Nephron progenitor cell (in vitro differentiated cells): ENCODE measurements around the gene UAP1L1.
"Not testable (repeated sequence)": the region's sequence is repeated elsewhere in the genome, so short reads cannot be mapped to it uniquely, and the experiment has no call there.

Experiments used
- DNase-seq: peaks from one replicate; pipeline ENCODE4 v3.0.0; 2021
- H3K27ac Mint-ChIP-seq: 2 replicates; pipeline ENCODE4 v1.8.0; 2021; ENCODE audit warnings: mild to moderate bottlenecking, moderate library complexity, mixed read lengths
- H3K27me3 Mint-ChIP-seq: 2 replicates; pipeline ENCODE4 v1.8.0; 2021; ENCODE audit warnings: mild to moderate bottlenecking, low read depth, mixed read lengths; ENCODE audit not compliant: poor library complexity
- H3K36me3 Mint-ChIP-seq: 2 replicates; pipeline ENCODE4 v1.8.0; 2021; ENCODE audit warnings: low read depth, mixed read lengths
- H3K4me1 Mint-ChIP-seq: 2 replicates; pipeline ENCODE4 v1.8.0; 2021; ENCODE audit warnings: mixed read lengths
- H3K4me3 Mint-ChIP-seq: 2 replicates; pipeline ENCODE4 v1.8.0; 2021; ENCODE audit warnings: mild to moderate bottlenecking, moderate library complexity, mixed read lengths
- H3K9me3 Mint-ChIP-seq: 2 replicates; pipeline ENCODE4 v1.8.0; 2021; ENCODE audit warnings: mild to moderate bottlenecking, moderate library complexity, mixed read lengths
- TF ChIP-seq, protein P1 (sequence below): fragments of 200-600 bp; sonication (generic); IDR thresholded peaks from 2 replicates; pipeline ENCODE4 v1.5.0; 2021; ENCODE audit warnings: antibody characterized with exemption

The UAP1L1 gene

DNA sequence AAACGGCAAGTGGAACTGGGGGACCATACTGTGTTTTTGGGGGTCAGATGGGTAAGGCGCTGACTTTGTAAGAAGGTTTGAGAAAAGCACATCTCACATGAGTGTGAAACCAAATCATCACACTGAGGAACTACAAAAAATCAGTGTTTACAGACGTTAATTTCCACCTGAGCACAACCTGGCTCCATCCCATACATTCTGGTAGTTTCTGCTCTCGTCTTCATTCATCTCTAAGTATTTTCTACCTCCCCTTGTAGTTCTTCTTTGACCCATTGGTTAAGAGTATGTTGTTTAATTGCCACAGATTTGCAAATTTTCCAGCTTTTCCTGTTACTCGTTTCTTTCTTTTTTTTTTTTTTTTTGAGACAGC lies 46.1 kb downstream of the UAP1L1 start:
- TF ChIP-seq, protein P1, sequence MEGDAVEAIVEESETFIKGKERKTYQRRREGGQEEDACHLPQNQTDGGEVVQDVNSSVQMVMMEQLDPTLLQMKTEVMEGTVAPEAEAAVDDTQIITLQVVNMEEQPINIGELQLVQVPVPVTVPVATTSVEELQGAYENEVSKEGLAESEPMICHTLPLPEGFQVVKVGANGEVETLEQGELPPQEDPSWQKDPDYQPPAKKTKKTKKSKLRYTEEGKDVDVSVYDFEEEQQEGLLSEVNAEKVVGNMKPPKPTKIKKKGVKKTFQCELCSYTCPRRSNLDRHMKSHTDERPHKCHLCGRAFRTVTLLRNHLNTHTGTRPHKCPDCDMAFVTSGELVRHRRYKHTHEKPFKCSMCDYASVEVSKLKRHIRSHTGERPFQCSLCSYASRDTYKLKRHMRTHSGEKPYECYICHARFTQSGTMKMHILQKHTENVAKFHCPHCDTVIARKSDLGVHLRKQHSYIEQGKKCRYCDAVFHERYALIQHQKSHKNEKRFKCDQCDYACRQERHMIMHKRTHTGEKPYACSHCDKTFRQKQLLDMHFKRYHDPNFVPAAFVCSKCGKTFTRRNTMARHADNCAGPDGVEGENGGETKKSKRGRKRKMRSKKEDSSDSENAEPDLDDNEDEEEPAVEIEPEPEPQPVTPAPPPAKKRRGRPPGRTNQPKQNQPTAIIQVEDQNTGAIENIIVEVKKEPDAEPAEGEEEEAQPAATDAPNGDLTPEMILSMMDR = no peak
- Mint-ChIP-seq H3K4me3 (no peak overlapping the region), H3K27me3 (peaks cover 5% of the 10 kb centered on the region), H3K9me3 (no peaks in the 10 kb centered on the region), H3K4me1 (peaks cover 26% of the 10 kb centered on the region), H3K27ac (no peak overlapping the region), H3K36me3 (no peaks in the 10 kb centered on the region)
- no peak for DNase-seq

DNA sequence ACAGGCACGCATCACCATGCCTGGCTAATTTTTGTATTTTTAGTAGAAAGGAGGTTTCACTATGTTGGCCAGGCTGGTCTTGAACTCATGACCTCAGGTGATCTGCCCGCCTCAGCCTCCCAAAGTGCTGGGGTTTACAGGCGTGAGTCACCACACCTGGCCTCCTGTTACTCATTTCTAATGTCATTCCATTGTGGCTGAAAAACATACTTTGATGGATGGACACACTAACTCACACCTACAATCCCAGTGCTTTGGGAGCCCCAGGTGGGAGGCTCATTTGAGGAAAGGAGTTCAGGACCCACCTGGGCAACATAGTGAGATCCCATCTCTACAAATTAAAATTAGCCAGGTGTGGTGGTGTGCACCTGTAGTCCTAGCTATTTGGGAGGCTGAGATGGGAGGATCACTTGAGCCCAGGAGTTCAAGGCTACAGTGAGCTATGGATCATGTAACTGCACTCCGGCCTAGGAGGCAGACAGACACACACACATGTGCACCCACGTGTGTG lies 46.7 kb downstream of the UAP1L1 start:
- H3K27ac Mint-ChIP-seq, H3K27me3 Mint-ChIP-seq, DNase-seq, H3K36me3 Mint-ChIP-seq, H3K4me3 Mint-ChIP-seq, H3K9me3 Mint-ChIP-seq: not testable (repeated sequence)
- peaks cover 31% of the 10 kb centered on the region for H3K4me1 Mint-ChIP-seq

DNA sequence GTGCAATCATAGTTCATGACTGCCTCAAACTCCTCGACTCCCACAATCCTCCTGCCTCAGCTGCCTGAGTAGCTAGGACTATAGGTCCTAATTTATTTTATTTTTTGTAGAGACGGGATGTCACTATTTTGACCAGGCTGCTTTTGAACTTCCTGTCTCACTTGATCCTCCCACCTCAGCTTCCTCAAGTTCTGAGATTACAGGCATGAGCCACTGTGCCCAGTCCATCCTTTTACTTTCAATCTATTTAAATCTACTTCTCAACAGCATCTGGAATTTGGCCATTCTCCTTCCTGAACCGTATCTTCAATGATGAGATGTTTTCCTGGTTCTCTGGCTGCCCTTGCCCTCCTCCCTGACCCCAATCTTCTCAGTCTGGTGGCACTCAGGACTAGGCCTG lies 49.5 kb downstream of the UAP1L1 start:
- H3K9me3 Mint-ChIP-seq = peaks cover 3% of the 10 kb centered on the region
- peak overlapping the region; percentile 60 for H3K27ac Mint-ChIP-seq
- DNase-seq = no peak
- H3K4me3 Mint-ChIP-seq = no peak overlapping the region
- TF ChIP-seq, protein P1 = no peak
- H3K4me1 Mint-ChIP-seq = peaks cover 30% of the 10 kb centered on the region
- H3K27me3 Mint-ChIP-seq = peaks cover 19% of the 10 kb centered on the region
- no peaks in the 10 kb centered on the region for H3K36me3 Mint-ChIP-seq

DNA sequence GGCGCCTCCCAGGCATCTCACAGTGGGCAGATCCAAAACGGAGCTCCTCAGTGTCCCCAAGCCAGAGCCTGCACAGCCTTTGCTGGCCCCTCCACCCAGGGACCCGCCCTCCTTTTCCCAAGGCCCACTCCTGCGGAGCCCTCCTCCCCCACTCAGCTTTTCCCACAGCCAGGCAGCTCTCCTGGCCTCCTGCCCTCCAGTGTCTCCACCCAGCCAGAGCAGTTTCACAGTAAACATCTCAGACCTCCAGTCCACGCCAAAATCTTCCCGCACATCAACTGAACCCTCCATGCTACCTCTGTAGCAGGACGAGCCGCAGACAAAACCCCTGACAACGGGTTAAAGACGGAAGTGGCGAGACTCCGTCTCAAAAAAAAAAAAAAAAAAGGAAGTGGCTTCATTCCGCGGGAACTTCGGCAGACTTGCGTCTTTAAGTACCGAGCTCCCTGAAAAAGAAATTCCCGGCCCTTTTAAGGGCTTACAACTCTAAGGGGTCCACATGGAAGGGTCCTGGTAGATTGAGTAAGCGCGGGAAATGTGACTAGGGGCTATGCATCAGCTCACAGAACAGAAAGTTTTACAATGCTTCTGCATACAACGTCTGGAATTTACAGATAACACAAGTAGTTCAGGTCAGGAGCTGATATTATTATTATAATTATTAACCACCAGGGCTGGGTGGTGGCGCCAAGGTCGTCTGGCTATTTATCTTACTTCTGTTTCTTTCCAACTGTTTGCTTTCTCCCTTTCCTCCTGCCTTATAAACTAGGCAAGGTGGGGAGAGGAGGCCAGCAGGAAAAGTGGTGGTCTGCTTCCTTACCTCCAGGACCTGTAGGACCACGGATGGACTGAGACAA lies 50.2 kb downstream of the UAP1L1 start:
- H3K9me3 Mint-ChIP-seq = peaks cover 3% of the 10 kb centered on the region
- H3K4me1 Mint-ChIP-seq = peaks cover 24% of the 10 kb centered on the region
- H3K27ac Mint-ChIP-seq = peak overlapping the region; percentile 60
- H3K4me3 Mint-ChIP-seq = peak overlapping the region; percentile 89
- TF ChIP-seq, protein P1 = no peak
- H3K36me3 Mint-ChIP-seq = no peaks in the 10 kb centered on the region
- H3K27me3 Mint-ChIP-seq = peaks cover 26% of the 10 kb centered on the region
- DNase-seq = no peak

DNA sequence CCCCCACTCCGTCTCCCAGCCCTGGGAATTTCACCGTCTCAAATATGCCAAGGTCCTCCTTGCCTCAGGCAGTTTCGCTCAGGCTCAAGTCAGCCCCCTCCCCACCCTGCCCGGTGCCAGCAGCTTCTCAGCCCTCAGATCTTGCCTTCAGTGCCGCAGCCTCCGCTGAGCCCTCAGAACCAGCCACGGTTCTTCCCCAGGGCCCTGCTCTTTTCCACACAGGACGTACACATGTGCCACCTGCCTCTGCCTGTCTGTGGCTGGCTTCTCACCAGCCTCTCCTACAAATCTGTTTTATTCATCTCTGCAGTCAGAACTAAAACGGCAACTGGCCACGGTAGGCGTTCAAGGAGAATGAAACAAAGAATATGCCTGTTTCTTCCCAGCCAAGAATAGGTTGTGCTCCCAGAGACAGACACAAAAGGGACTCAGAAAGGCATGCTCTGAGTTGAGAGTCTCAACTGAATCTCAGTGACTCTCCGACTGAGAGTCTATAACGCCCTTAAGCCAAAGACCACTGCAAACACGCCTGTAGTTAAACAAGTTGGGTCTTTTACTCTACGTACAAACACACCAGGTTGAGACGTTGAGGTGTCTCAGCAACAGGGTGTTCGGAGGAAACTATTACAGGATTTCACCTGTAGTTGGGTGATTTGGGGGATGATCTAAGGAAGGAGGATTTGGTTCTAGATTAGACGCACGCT lies 51.0 kb downstream of the UAP1L1 start:
- Mint-ChIP-seq H3K4me1 (peaks cover 24% of the 10 kb centered on the region), H3K9me3 (peaks cover 7% of the 10 kb centered on the region), H3K36me3 (no peaks in the 10 kb centered on the region), H3K27ac (no peak overlapping the region), H3K27me3 (peaks cover 34% of the 10 kb centered on the region), H3K4me3 (peak overlapping the region; percentile 89)
- no peak for DNase-seq
- TF ChIP-seq, protein P1 = no peak

DNA sequence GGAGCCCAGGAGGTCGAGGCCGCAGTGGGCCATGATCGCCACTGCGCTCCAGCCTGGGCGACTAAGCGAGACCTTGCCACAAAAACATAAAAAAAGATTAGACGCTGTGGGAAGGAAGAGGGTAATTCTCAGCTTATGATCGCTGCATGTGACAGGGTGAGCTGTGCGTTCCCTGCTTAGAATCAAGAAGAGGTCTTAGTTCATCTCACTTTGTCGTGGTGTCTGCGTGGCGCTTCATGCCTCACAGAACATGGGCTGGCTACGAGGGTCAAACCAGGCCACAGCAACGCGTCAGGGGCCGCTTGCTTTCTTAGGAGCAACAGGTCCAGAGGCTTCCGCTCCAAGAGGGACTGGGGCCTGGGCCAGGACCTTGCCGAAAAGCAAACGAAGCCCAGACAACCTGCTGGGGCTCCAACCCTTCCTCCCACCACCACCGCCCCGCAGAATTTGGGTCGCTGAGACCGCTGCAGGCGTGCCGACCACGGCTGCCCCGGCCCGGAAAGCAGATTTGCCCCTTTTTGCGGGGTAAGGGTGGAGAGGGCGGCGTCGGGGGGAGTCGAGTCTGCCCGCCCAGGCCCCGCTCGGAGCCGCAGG lies 51.6 kb downstream of the UAP1L1 start:
- Mint-ChIP-seq H3K4me3 (peak overlapping the region; percentile 89), H3K4me1 (peaks cover 24% of the 10 kb centered on the region), H3K36me3 (no peaks in the 10 kb centered on the region), H3K27ac (no peak overlapping the region), H3K27me3 (peaks cover 40% of the 10 kb centered on the region), H3K9me3 (peaks cover 7% of the 10 kb centered on the region)
- peak; percentile 36 for DNase-seq
- TF ChIP-seq, protein P1 = no peak
